GM19324 (cell line): Measurements from ENCODE around the gene NIN.
"Not testable (repeated sequence)": the region's sequence is repeated elsewhere in the genome, so short reads cannot be mapped to it uniquely, and the experiment has no call there.

ENCODE experiments used
- ATAC-seq: cut with Tn5 transposase; IDR thresholded peaks from one replicate; pipeline ENCODE4 v1.9.1; 2021; ENCODE audit warnings: mild to moderate bottlenecking, moderate library complexity; ENCODE audit not compliant: unreplicated experiment, low FRiP score

Gene NIN

DNA sequence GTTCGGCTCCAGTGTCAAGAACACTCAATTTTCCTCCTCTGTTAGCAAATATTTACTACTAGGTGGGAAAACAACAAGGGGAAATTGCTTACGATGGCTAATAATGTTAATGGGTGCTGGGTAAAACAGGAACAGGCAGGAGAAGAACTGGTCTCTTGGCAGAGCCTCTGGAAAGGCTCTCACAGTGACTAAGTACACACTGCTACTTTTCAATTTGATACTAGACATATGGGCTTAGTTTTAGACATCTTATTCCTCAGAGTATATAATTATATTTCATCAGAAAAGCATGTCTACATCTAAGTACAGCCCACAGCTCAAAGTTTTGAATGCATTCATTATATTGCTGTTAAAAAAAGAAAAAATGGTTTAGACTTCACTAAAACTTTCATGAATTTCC lies 97.5 kb downstream of the NIN start:
- ATAC-seq = no peak

DNA sequence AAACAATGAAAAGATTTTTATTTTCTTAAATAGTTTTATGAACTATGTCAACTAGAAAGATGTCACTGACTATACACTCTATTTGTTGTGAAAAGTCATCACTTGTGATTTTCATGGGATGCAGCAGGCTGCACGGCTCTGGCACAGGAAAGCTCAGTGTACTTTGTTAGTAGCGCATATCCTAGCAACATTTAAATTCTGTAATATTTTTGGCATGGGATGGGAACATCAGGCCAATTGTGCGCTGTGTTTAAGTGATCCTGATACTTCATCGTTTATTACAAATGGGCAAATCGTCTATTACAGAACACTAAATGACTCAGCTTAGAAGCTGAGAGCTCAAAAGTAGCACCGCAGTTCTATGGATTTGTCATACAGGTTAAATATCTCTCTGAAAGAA lies 102.1 kb downstream of the NIN start:
- no peak for ATAC-seq

DNA sequence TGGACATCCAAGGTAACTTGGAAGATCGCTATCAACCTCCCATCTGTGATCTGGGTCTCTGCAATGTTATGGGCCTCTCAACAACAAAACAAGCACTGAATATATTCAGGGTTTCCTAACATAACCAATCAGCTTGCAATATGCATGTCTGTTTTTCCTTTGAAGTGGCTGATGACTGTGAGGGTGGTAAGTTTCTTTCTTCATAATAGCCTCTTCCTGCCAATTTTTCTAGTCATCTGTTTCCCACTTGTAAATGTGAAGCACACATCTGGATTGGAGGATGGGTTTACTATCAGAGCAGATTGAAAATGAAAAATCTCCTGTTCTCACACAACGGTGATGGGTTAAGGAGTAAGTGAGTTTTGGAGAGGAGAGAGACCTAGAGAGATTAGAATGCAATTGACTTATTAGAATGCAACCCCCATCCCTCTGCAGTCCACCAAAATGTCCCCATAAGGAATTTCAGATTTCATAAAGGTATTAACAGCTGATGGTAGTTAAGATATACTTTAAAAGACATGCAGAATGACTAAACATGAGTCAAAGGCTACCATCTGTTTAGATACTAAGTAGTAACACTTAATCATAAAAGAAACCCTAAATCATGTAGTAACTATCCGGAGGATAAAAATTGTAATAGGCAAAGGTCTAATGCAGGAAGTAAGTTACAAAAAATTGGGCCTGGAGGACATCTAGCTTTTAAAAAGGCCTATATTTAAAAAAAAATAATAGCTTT lies 104.4 kb downstream of the NIN start:
- no peak for ATAC-seq

DNA sequence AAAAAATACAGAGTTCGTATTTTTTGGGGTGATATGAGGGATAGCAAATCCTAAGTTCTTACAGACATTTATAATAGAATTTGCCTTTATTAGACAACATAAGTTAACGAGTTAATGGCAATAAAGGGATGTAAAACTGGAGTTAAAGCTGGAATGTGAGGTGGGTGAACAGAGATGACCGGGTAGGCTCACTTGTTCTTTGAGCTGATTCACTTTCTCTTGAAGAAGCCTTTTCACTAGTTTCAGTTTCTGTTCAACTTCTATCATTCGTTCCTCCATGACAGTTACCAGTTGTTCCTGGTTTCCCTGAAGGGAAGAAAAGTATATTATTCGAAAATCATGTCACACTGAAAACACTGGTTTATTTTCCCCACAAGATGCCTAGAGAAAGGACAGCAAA lies 105.2 kb downstream of the NIN start:
- ATAC-seq = no peak

DNA sequence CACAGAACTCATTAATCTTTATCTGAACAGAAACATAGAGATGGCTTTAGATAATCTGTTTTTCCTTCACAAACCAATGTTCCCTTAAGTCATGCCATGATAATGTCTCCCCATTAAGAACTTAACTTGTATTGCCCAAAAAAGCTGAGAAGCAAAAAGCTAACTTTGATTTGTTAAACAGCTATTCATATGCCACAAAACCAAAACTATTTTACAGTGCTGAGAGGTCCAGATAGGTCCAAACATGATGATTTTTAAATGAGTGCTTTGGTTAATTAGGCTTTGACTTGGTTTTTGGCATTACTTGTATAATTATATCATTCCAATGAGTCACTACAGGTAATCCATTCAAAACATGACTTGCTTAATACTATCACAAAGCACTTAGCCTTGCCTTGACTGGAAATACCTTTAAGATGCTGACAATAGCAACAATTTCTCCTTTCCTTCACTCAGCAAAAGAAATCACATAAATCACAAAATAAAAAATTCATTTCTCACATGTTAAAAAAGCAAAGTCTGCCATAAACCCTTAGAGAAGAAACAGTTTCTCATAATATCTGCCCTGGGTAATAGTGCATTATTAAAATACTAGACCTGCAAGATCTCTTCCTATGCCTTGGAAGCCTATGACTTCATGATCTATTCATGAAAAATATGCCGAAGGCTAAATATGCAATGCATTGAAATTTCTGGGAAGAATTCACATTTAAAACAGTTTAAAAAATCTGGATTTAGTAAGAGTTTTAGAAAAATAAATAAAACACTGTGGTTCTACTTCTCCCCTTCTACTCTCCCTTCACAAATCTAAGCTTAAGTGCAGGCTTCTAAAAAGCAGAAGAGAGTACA lies 110.8 kb downstream of the NIN start:
- no peak for ATAC-seq

DNA sequence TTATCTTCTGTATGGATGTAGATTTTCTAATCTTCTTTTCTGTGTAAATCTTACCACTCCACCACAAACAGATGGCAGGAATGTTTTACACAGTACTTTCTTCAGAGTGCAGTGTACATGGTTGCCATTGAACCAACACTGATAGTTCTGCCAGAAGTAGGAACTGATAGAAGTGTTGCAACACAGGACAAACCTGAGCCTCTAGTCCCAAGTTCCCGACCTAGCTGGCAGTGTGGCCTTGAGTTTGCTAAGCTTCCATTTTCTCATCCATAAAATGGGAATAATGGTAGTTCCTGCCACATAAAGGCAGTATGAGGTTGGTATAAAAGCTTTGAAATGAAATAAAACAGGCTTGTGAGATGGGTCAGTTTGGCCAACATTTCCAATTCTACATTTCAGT lies 112.0 kb downstream of the NIN start:
- ATAC-seq = no peak

DNA sequence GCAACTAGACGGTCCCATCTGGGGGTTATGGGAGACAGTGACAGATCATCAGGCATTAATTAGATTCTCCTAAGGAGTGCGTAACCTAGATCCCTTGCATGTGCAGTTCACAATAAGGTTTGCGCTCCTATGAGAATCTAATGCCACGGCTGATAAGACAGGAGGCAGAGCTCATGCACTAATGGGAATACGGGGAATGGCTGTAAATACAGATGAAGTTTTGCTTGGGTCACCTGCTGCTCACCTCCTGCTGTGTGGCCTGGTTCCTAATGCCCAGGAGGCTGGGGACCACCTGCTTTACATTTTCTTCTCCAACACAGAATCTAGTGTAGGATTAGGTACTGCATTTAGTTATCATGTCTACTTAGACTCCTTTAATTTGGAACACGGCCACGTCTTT lies 113.2 kb downstream of the NIN start:
- ATAC-seq = no peak

DNA sequence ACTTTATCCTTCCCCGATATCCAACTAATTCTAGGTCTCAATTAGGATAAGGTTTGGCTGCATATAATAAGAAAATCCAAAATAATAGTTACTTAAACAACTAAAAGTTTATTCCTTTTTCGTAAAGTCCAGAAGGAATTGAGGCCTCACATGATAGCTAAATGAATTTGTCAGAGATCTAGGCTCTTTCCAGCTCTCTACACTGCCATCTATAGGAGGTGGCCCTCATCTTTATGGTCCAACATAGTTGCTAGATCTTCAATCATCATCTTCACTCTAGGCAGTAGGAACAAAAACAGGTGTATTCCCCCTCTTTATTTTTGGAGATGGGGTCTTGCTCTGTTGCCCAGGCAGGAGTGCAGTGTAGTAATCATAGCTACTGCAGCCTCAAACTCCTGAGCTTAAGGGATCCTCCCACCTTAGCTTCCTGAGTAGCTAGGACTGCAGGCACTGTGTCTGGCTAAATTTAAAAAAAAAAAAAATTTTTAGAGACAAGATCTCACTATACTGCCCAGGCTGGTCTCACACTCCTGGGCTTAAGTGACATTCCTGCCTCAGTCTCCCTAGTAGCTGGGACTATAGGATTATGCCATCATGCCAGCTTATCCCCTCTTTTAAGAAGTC lies 116.4 kb downstream of the NIN start:
- no peak for ATAC-seq

DNA sequence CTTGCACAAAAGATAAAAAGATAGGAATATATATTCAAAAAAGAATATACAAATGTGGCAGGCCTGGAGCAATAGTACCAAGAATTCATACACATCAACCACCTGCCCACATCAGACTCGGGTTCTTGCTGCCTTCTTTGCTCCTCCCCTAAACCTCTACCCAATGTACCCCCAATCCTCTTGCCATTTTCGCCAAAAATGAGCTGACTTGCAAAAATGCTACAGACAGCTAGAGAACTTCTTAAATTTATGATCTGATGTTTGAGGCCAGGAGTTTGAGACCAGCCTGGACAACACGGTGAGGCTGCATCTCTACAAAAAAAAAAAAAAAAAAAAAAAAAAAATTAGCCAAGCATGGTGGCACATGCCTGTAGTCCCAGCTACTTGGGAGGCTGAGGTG lies 119.9 kb downstream of the NIN start:
- no peak for ATAC-seq

DNA sequence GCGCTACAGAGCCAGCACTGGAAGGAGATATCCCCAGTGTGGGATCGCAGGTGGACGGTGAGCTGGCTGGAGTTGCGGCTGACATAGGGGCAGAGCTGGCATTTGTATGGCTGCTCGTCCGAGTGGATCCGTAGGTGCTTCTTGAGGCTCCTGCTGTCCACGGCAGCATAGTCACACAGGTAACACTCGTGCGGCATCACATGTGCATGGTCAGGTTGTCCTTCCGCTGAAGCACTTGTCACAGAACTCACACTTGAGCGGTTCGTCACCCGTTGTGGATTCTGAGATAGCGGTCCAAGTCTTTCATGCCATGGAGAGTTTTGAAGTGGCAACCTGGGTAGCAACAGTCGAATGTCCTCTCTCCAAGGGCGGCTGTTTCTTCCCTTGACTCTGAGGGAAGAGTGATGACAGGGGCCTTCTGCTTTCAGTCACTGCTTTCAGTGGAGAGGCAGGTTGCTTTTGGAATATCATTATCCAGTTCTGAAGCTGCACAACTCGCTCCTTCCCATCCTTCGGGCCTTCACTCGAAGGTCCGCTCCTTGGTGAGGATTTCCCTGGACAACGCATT lies 125.9 kb downstream of the NIN start:
- ATAC-seq = no peak

DNA sequence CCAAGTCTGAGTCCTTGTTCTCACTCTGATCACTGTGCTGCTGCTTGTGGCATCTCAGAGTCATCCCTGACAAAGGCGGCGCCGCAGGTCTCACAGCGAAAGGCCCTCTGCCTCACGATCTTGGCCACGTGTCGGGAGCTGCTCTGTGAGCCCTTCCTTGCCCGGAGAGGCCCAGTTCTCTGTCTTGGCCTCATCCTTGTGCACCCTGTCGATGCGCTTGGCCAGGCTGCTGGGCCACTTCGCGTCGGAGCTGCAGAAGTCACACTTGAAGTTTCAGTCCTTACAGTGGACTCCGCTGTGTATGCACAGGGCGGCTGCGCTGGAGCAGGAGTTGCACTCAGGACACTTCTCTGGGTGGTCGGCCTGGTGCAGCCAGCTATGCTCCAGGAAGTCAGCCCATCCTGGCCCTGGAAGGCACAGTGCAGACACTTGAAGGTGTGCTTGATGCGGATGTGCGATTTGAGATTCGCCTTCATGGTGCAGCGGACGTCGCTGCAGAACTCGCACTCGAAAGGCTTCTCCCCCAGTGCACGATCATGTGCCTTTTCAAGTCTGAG lies 126.4 kb downstream of the NIN start:
- no peak for ATAC-seq

DNA sequence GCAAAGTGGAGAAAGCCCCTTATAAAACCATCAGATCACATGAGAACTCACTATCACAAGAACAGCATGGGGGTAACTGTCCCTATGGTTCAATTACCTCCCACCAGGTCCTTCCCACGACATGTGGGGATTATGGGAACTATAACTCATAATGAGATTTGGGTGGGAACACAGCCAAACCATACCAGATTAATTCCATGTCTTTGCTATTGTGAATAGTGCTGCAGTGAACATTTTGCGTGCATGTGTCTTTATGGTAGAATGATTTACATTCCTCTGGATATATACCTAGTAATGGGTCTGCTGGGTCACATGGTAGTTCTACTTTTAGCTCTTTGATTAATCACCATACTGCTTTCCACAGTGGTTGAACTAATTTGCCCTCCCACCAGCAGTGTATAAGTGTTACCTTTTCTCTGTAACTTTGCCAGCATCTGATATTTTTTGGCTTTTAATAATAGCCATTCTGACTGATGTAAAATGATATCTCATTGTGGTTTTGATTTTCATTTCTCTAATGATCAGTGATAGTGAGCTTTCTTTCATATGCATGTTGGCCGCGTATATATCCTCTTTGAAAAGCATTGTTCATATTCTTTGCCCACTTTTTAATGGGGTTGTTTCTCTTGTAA lies 133.2 kb downstream of the NIN start:
- ATAC-seq = no peak

DNA sequence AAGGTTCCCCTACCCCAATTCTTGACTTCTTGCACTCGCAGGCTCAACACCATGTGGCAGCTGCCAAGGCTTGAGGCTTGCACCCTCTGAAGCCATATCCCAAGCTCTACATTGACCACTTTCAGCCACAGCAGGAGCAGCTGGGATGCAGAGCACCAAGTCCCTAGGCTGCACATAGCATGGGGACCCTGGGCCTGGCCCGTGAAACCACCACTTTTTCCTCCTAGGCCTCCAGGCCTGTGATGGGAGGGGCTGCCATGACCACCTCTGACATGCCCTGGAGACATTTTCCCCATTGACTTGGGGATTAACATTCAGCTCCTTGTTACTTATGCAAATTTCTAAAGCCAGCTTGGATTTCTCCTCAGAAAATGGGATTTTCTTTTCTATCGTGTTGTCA lies 136.7 kb downstream of the NIN start:
- not testable (repeated sequence) for ATAC-seq

DNA sequence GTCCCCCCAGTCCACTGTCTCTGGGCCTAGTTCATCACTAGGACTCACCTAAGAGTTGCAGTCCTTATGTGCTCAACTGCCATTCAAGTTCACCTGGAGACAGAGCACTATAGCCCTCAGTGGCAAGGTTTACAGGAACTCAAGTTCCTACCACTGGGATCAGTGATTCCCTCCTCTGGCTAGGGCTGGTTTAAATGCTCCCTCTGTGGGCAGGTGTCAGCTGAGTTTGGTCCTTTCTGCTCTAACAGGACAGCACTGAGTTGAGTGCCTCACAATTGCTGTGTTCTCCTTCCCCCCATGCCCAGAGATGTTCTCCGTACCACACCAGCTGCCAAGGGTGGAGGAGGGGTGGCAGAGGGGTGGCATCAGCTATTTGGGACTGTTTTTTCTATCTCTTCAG lies 142.1 kb downstream of the NIN start:
- ATAC-seq = no peak

DNA sequence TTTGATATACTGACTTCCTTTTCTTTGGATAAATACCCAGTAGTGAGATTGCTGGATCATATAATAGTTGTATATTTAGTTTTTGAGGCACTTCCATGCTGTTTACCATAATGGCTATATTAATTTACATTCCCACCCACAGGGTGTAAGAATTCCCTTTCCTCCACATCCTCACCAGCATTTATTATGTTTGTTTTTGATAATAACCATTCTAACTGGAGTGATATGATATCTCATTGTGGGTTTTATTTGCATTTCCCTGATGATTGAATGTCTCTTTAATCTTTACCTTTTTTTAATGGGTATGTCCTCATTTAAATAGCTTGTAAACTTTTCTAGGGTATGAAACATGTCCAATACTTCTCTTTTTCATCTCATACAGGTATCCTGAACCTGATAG lies 151.3 kb downstream of the NIN start:
- no peak for ATAC-seq

DNA sequence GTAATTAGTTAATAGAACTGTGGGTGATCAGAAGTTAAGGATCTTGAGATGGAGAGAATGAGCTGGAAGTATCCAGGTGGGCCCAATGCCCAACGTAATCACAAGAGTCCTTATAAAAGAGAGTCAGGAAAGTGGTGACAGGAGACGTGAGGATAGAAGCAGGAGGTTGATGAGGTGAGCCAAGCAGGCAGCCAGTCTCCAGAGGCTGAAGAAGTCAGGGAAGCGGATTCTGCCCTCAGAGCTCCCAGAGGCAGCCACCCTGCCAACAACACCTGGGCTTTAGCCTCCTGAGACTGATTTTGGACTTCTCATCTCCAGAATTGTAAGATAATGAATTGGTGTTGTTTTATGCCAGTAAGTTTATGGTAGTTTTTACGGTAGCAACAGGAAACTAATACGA lies 152.8 kb downstream of the NIN start:
- ATAC-seq = no peak

DNA sequence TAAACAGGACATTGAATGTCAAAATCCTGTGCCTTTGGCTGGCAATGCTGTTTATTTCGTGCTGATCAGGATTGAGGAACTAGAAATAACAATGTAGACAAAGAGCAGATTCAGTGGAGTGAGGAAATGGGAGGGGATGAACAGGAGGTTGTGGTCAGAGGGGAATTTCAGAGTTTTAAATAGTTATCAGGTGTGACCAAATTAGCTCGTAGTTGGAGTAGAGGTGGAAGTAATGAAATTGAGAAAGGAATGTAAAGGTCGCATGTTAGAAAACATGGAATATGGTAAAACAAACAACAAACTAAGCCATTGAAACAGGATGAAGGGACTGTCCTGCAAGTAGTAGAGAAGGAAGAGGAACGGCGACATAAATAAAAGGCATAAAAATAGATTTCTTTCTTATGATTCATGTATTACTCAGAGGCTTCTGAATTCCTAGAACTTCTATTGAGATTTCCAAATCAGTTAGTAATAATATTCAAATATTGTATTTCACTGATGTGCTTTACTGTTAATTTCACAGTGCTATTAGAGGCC lies 153.4 kb downstream of the NIN start:
- no peak for ATAC-seq

DNA sequence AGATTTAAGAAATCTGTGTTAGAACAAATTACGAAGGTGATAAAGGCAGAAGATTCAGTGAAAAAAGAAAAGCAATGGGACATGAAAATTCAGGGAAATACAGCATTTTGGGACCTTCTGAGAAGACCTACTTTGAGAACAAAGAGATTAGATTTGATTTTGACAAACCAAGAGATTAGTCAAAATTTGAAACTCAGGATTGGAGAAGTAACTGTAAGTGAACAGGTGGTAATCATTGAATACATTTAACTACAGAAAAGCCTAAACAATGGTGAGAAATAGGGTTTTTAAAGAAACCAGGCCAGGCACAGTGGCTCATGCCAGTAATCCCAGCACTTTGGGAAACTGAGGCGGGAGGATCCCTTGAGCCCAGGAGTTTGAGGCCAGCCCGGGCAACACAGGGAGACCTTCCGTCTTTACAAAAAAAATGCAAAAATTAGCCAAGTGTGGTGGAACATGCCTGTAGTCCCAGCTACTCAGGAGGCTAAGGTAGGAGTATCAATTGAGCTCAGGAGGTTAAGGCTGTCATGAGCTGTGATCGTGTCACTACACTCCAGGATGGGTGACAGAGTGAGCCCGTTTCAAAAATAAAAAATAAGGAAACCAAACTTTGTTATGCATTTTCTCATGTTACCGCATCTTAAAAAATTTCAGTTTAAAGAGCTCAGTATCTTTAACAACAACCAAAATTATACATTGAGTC lies 154.0 kb downstream of the NIN start:
- ATAC-seq = no peak

DNA sequence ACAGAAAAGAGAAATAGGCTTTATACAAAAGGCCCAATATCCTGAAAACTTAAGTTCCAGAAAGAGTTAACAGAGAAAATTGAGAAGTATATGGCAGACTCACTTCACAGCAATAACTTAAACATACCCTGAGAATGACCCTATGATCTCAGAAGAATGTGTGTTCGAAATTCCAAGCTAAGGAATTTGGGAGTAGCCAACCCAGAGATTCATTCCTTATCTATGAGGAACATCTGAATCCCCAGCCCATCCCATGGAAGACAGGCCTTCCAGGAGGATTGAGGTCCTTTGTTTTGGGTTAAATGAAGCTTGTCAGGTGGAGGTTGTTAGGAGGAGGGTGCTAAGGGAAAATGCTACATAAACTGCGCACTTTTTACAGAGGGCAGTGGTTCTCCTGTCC lies 155.4 kb downstream of the NIN start:
- no peak for ATAC-seq

DNA sequence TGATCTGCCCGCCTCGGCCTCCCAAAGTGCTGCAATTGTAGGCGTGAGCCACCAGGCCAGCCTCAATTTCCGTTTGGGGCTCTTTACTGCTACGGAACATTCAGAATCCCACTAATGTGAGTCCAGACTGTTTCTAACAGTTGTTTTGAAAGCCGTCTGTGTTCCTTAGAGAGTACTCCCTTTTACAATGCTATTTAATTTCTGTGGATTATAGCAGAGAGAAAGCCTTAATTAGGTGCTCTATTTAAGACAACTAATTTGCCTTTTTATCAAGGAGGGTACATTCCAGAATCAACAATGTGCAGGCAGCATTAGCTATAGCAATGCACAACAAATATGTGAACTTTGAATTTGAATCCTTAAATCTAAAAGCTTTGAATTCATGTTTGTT lies 160.1 kb downstream of the NIN start:
- no peak for ATAC-seq
